ENCODE data around the gene UPF2. TPM values are rescaled to one million over a fixed set of nuclear protein-coding genes. Genes with fewer than 3 reads are reported as not detected.

Gene UPF2
- total RNA-seq, 4 donors from 2014 or later, result 12.9 to 22.3 (median 17.8) TPM

DNA sequence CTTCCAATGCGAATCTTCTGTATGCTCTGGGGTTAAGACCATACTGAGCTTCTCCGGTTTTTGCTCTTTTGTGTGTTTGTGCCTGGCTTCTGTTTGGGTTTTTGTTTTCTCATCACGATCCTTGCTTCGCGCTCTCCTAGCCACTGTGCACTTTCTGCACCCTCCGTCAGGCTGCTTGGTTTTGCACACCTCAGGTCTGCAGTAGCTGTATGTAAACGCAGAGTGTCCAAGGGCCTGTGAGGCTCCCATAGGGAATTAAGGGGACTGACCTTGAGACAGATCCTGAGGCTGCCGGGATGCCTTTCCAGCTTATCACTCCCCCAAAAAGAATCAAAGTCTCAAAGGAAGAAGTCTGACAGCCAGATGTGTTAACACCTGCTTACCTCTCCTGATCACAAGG, 124.2 kb downstream of the UPF2 start:
- WGBS, 2 donors, result 81 to 89% methylated on average over 6 of the region's 8 CpGs
- no peak overlapping the region for H3K27ac ChIP-seq
- no peaks in the 10 kb centered on the region for H3K27me3 ChIP-seq
- no peaks in the 10 kb centered on the region for H3K4me1 ChIP-seq
- no peaks in the 10 kb centered on the region for H3K9me3 ChIP-seq
- no peak overlapping the region for H3K4me3 ChIP-seq
- no peak for TF ChIP-seq POLR2A (IDR thresholded peaks at IDR 0.05)
- TF ChIP-seq, protein P1, sequence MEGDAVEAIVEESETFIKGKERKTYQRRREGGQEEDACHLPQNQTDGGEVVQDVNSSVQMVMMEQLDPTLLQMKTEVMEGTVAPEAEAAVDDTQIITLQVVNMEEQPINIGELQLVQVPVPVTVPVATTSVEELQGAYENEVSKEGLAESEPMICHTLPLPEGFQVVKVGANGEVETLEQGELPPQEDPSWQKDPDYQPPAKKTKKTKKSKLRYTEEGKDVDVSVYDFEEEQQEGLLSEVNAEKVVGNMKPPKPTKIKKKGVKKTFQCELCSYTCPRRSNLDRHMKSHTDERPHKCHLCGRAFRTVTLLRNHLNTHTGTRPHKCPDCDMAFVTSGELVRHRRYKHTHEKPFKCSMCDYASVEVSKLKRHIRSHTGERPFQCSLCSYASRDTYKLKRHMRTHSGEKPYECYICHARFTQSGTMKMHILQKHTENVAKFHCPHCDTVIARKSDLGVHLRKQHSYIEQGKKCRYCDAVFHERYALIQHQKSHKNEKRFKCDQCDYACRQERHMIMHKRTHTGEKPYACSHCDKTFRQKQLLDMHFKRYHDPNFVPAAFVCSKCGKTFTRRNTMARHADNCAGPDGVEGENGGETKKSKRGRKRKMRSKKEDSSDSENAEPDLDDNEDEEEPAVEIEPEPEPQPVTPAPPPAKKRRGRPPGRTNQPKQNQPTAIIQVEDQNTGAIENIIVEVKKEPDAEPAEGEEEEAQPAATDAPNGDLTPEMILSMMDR (IDR thresholded peaks at IDR 0.05), result no peak
- intact Hi-C loops (cut with DNase I), result no loop called here
- peaks cover 0 to 44% (median 6%) of the 10 kb centered on the region in 3 donors for H3K36me3 ChIP-seq
- no peak for DNase-seq

GRCh38 chr10:11913079-11913641, 129.4 kb downstream of the UPF2 start:
- Histone ChIP-seq H3K4me3 (no peak overlapping the region), H3K36me3 (no peaks in the 10 kb centered on the region), H3K27me3 (no peaks in the 10 kb centered on the region), H3K9me3 (no peaks in the 10 kb centered on the region), H3K4me1 (no peaks in the 10 kb centered on the region), H3K27ac (no peak overlapping the region)
- intact Hi-C loops (cut with DNase I), result no loop called here
- TF ChIP-seq POLR2A (IDR thresholded peaks at IDR 0.05), result no peak
- TF ChIP-seq, protein P1 (IDR thresholded peaks at IDR 0.05), result no peak
- WGBS, 2 donors, result 52 to 63% methylated on average over 4 to 10 of the region's 11 CpGs
- no peak for DNase-seq

DNA sequence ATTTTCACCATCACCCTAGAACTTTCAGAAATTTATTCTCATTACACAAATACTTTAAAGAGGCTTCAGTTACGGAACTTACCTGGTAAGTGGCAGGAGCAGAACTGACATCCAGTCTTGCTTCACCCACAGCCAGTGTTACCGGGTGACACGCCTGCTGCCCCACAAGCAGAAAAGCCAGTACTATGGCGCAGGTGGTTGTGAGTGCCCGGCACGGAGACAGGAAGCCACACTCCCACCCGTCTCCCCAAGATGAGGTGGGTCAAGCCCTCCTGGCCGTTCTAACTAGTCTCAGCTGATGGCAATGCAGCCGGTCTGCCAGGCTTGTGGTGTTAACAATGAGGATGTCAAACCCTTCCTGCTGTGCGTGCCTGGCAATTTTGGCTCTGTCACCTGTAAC, 132.5 kb downstream of the UPF2 start:
- Histone ChIP-seq H3K27me3 (no peaks in the 10 kb centered on the region), H3K4me1 (no peaks in the 10 kb centered on the region), H3K9me3 (no peaks in the 10 kb centered on the region), H3K36me3 (no peaks in the 10 kb centered on the region), H3K4me3 (no peak overlapping the region), H3K27ac (no peak overlapping the region)
- DNase-seq, result no peak
- intact Hi-C loops (cut with DNase I), result no loop called here
- 72 to 100% methylated on average over 5 to 8 of the region's 10 CpGs for WGBS, 2 donors
- no peak for TF ChIP-seq POLR2A (IDR thresholded peaks at IDR 0.05)
- TF ChIP-seq, protein P1 (IDR thresholded peaks at IDR 0.05), result no peak

DNA sequence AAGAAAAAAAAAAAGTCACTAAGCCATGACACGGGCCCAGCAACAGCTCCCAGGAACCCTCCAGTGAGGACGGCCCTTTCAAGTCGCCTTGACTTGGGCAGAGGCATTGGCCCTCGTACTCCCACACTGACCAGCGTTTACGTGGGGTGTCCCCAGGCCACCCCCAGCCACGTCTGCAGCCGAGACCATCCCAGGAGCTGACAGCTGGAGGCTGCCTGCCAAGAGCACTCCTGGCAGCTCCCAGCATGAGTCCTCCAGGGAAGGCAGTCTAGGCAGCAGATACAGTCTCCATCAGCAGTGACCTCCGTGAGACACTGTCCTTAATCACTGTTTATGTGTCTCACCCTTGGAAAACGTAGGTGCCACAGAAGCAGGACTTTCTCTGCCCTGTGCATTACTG, 133.0 kb downstream of the UPF2 start:
- Histone ChIP-seq H3K27ac (no peak overlapping the region), H3K9me3 (no peaks in the 10 kb centered on the region), H3K4me1 (no peaks in the 10 kb centered on the region), H3K36me3 (no peaks in the 10 kb centered on the region), H3K4me3 (no peak overlapping the region), H3K27me3 (no peaks in the 10 kb centered on the region)
- DNase-seq, result no peak
- intact Hi-C loops (cut with DNase I), result no loop called here
- WGBS, 2 donors, result 70 to 71% methylated on average over 2 to 8 of the region's 10 CpGs
- TF ChIP-seq, protein P1 (IDR thresholded peaks at IDR 0.05), result no peak
- no peak for TF ChIP-seq POLR2A (IDR thresholded peaks at IDR 0.05)

- Histone ChIP-seq H3K4me3 (no peak overlapping the region), H3K36me3 (no peaks in the 10 kb centered on the region), H3K27ac (no peak overlapping the region), H3K27me3 (no peaks in the 10 kb centered on the region), H3K4me1 (no peaks in the 10 kb centered on the region), H3K9me3 (no peaks in the 10 kb centered on the region)
- TF ChIP-seq, protein P1 (IDR thresholded peaks at IDR 0.05), result no peak
- TF ChIP-seq POLR2A (IDR thresholded peaks at IDR 0.05), result no peak
- no peak for DNase-seq
- intact Hi-C loops (cut with DNase I), result no loop called here
- WGBS, 2 donors, result 87 to 96% methylated on average over 7 to 9 of the region's 11 CpGs
These were observed 133.6 kb downstream of the UPF2 start for GRCh38 chr10:11908991-11909390.
